IPS-11a (cell line): ENCODE data around the gene L3HYPDH.

Experiments used
- H3K4me3 ChIP-seq: one replicate; pipeline ENCODE4 v1.5.1; 2013; ENCODE audit warnings: low read depth, low read length, control low read depth

Gene L3HYPDH

GRCh38 chr14:59427653-59428580 is 56.3 kb downstream of the L3HYPDH start:
- H3K4me3 ChIP-seq: no peak overlapping the region

GRCh38 chr14:59425322-59425935 is 58.8 kb downstream of the L3HYPDH start:
- no peak overlapping the region for H3K4me3 ChIP-seq

- H3K4me3 ChIP-seq: no peak overlapping the region
These were observed 59.7 kb downstream of the L3HYPDH start for GRCh38 chr14:59424341-59425071.
